Lower leg skin (tissue), 3 donors: Measurements from ENCODE around the gene RAB3C.

Source experiments
- CTCF ChIP-seq, 3 donors: fragments of 450-650 bp; IDR thresholded peaks; one replicate each; pipeline ENCODE4 v1.5.1; 2016; ENCODE audit warnings: antibody characterized with exemption in 3 of 3, mild to moderate bottlenecking in 3 of 3, moderate library complexity in 2 of 3
- POLR2A ChIP-seq, 2 donors: fragments of 450-650 bp; IDR thresholded peaks; one replicate each; pipeline ENCODE4 v1.6.1; 2016 to 2017; ENCODE audit warnings: antibody characterized with exemption in 2 of 2, mild to moderate bottlenecking in 1 of 2, moderate library complexity in 1 of 2

- TF ChIP-seq CTCF (IDR thresholded peaks at IDR 0.05) (no peak), POLR2A (IDR thresholded peaks at IDR 0.05) (no peak)
These were observed 104.2 kb downstream of the RAB3C start for GRCh38 chr5:58687079-58687478.
